GM18511 (cell line): ENCODE measurements around the gene TAGAP.
"Not testable (repeated sequence)": the region's sequence is repeated elsewhere in the genome, so short reads cannot be mapped to it uniquely, and the experiment has no call there.

Experiments used
- ATAC-seq: cut with Tn5 transposase; IDR thresholded peaks from one replicate; pipeline ENCODE4 v1.9.1; 2021; ENCODE audit warnings: mild to moderate bottlenecking, moderate library complexity; ENCODE audit not compliant: unreplicated experiment

The TAGAP gene

DNA sequence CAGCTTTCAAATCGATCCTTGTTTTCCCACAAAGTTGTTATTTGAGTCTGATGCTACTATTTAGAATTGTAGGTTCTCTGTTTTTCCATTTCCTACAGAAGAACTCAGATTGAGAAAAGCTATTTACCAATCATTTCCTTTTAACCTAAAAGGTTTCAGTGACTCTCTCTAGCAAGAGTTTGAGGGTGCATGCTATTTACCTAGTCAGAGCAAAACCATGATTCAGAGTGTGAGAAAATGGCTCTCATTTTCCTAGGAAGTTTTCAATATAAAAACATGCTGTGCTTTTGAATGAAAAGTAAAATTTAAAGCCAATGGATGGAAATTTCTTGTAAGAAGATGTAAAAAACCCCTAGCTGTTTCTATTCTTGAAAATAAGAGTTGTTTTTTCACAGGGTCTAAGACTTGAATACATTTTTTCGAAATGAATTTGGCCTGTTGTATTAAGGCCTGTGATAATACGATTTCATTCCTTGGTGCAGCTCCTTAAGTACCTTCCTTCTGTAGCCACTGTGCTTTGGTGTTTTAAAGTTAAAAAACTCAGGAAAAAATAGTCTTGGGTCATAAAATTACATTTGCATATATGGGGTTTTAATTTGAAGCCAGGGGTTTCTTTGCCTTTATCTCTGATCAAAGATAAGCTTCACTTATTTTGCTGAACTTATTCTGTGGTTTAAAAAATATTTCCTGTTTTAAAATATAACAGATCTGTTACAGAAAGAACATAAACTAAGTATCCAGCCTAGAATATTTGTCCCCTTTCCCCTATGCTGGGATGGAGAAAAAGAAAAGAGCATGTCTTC is 26.8 kb downstream of the TAGAP start:
- ATAC-seq = no peak

DNA sequence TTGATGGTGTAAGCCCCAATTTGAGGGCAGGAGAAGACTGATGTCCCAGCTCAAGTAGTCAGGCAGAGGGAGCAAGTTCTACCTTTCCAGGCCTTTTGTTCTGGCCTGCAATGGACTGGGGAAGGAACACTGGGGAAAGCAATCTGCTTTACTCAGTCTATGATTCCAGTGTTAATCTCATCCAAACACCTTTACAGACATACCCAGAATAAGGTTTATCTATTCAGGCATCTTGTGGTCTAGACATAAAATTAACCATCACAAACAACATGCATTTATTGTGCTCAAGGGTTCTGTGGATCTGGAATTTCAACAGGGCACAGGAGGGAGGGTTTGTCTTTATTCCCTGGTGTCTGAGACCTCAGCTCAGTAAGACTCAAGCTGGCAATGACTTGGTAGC is 30.4 kb downstream of the TAGAP start:
- no peak for ATAC-seq

DNA sequence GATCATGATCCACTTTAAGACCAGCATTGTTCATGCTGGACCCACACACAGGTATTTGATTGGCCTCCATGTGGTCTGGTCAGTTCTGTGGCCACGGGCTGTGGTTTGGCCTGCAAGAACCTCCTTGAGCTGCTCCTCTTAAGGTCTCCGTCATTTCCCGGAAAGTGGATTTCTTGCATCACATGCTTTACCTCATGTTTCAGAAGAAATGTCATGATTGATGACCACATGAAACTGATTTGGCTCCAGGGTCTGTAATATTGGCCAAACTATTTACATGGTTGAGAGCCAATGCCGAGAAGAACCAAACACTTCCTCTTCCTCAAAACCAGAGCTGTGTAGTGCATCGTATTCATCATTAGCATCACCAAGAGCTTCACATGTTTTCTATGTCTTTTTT is 31.6 kb downstream of the TAGAP start:
- ATAC-seq = no peak

DNA sequence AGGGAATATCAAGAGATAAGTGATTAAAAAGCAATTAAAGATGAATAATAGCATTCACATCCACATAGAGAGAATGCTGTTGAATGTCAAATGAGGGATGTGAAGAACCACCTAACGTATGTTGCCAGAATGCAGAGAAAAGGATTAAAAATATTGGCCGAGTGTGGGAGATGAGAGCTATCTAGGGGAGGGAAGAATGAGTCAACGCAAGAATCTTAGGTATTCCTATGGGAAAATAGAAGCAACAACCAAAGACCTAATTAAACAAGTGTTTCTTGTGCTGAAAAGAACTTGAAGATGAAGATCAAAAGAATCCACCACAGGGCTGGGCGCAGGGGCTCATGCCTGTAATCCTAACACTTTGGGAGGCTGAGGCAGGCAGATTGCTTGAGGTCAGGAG is 32.6 kb downstream of the TAGAP start:
- ATAC-seq = no peak

DNA sequence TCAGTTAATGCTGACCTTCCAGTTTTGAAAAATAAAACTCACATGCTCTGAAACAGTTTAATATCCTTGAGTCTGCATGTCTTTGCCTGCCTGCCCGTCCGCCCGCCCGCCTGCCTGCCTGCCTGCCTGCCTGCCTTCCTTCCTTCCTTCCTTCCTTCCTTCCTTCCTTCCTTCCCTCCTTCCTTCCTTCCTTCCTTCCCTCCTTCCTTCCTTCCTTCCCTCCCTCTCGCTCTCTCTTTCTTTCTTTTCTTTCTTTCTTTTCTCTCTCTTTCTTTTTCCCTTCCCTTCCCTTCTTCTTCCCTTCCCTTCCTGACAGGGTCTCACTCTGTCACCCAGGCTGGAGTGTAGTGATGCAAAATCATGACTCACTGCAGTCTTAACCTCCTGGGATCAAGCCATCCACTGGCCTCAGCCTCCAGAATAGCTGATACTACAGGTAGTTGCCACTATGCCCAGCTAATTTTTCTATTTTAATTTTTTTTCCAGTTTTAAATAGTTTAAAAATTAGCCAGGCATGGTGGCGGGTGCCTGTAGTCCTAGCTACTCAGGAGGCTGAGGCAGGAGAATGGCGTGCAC is 34.7 kb downstream of the TAGAP start:
- ATAC-seq = not testable (repeated sequence)

DNA sequence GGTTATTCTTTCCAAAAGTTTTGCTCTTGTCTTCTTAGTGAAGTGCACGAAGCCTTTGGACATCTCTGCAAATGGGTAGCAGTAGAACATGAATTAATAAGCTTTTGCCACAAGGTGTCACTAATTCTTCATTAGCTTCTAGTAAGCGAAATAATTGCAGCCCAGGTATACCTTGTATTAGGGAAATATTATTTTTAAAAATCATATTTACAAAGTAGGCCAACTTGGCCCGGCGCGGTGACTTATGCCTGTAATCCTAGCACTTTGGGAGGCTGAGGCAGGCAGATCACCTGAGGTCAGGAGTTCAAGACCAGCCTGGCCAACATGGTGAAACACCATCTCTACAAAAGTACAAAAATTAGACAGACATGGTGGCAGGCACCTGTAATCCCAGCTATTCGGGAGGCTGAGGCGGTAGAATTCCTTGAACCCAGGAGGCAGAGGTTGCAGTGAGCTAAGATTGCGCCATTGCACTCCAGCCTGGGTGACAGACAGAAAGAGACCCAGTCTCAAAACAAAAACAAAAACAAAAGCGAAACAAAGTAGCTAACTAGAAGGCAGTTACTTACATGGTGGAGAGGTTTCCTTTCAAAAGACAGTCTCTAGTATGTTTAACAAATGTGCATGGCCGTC is 36.0 kb downstream of the TAGAP start:
- ATAC-seq = peak; percentile 66

DNA sequence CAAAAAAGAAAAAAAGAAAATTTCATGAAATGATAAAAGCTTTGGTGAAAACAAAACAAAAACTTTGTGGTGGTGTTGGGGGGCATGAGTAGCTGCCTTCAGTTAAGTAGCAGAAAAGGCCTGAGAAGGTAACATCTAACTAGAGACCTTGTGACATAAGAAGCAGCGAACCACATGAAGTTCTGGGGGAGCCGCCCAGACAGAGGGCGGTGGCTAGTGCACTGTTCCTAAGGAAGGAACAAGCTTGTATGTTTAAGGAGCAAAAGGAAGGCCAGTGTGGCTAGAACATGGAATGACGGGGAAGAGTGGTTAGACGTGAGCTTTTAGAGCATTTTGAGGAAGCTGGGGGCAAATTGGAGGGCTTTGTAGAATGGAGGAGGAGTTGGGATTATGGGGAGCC is 37.3 kb downstream of the TAGAP start:
- no peak for ATAC-seq

DNA sequence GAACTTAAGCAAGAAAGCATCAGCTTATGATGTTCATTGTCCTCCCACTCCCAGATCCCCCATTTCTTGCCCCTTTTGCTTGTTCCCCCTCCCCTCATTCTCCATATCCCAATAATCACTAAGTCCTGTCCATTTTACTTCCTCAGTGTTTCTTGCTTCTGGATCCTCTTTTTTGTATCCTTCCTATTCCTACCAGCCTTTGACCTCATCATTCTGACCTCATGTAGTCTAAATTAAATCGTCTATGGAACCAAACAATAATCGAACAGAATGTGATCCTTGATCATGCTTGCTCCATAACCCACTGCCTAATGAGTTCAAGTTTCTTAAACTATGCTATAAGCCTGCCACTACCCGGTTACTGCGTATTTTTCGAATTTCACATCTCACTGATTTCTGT is 39.4 kb downstream of the TAGAP start:
- ATAC-seq = no peak

DNA sequence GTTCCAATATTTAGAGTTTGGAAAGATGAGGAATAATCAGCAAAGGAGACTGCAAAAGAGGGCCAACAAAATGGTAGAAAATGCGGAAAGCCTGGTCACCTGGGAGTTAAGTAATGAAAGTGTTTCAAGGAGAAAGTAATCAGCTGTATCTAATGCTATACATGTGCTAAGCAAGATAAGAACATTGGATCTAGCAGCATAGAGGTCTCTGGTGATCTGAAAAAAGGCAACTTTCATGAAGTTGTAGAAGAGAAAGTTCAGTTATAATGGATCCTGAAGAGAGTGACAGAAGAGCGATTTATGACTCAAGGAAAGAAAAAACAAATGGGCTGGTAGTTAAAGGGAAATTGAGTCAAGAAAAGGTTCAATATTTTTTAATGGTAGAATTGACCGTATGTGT is 40.2 kb downstream of the TAGAP start:
- no peak for ATAC-seq

DNA sequence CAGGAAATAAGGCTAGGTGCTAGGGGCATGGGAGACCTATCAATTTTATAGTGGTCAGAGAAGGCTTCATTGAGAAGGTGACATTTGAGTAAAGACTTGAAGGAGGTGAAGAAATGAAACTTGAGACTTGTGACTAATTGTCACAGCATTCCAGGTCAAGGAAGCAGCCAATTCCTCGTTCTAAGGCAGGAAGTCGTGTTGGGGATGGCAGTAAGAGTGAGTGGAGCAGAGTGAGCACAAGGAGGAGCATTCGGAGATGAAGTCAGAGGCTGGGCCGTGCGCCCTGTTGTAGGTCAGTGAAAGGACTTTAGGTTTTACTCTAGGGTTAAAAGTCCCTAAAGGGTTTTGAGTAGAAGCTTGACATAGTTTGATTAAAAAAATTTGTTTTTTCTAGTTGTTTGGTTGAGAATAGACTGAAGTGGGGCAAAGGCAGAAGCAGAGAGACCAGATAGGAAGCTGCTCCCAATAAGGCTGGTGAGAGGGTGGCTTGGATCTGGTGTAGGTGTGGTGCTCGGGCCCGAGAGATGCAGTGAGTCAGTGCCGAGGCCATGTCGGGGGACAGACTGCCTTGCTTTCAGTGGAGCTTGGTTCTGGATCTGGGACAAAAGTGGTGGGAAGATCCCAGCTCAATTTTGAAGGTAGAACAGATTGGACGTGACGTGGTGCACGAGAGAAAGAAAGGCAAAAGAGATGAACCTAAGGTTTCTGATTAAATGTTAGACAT is 42.2 kb downstream of the TAGAP start:
- ATAC-seq = no peak

DNA sequence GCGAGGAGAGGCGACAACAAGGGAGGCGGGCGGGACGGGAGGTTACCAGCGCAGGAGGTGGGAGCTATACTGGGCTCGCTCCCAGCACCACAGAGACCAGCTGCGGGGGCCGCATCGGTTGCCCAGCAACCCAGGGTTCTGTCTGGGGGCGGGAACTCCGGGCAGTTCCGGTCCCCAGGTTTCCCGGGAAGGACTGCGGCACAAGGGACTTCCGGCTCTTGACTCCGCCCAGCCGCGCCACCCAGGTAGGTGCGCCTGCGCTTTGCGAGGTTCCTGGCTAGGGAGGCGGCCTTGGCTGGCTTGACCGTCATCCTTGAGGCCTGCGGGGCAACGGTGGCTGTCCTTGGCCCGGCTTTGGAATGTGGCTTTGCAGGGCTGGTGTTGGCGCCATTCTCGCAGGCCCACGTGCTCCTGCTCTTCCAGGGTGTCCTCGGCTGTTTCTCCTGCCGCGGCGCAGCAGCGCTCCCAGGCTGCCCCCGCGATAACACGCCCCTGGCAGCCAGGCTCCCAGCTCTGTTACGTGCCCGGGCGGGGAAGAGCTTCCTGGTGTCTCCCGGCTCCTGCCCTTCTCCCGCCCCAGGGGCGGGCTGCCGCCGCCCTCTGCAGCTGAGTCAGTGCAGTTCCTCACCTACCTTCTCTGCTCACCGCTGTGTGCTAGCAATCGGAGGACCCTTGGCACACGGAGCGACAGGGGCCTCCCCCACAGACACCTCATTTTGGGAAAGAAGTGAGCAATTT is 45.0 kb downstream of the TAGAP start, which contains the start of gene RSPH3:
TSS of gene RSPH3 (minus strand) at position 537 of the 738 bp plus-strand sequence. CDS start 652 bp downstream, outside the sequence.
- peak; percentile 90 for ATAC-seq

DNA sequence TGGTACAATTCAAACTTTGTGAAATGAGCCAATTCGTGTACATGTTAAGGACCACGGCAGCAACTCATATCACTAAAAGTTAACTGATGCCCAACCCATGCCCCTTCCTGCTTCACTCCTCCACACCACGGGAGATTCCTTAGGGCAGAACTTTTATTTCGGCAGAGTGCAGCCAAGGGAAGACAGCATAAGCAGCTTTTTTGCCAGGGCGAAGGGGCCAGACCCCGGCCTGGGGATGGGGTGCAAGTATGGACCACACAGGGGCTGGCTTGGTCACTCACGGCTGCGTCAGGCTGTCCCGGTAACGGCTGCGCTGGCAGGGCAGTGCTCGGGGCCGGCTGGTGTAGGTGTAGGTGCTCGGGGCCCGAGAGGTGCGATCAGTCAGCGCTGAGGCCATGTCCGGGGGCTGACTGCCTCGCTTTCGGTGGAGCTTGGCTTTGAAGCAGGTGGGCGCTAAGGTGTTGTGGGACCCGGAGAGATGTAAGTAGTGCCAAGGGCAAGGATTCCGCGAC is 45.6 kb downstream of the TAGAP start:
- ATAC-seq = peak; percentile 38

DNA sequence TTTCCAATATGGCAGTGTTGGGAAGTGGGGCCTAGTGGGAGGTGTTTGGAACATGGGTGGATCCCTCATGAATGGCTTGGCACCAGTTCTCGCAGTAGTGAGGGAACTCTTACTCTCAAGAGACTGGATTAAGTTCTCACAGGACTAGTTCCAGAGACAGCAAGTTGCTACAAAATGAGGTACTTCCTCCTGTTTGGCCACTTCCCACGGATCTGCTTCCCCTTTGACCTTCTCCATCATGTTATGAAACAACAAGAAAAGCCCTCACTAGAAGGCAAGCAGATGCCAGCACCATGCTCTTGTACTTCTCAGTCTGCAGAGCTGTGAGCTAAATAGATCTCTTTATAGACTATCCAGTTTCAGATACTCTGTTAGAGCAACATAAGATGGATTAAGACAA is 47.9 kb downstream of the TAGAP start:
- ATAC-seq = no peak

DNA sequence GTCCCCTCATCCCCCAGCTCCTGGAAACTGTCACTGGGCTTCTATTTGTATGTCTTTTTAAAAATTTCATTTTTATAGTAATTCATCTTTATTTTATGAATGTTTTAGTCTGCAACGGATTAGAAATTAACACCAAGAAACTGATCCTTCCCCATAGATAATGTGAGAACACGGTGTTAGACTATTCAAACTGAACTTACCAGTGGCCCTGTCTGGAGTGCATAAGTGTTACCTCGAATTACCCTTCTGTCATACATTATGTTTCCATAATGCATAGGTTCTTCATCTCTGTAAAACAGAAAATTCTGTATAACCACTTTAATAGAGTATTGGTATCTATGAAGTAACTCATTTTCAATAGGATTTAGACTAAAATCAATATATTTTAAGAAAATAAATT is 51.2 kb downstream of the TAGAP start:
- ATAC-seq = no peak

DNA sequence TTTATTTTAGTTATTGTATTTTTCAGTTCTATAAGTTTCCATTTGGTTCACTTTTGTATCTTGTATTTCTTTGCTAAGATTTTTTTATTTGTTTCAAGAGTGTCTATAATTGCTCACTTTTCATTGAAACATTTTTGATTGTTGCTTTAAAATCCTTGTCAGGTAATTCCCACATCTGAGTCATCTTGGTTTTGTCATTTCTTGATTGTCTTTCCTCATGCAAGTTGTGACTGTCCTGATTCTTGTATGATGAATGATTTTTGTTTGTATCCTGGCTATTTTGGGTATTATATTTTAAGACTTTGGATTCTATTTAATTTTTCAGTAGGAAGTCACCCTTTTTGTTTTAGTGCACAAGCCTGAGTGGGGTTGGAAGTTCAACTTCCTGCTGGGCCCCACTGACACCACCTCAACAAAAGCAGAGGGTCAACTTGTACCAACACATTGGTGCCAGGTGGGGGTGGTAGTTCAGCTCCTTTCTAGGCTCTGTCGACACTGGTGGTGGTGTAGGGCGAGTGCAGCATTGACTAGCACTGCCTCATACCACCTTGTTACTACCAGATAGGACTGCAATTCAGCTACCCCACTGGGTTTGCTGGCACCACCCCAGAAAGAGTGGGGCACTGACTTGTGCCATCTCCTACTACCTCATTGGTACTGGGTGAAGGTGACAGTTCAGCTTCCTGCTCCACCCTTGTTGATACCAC is 53.6 kb downstream of the TAGAP start:
- ATAC-seq = no peak

DNA sequence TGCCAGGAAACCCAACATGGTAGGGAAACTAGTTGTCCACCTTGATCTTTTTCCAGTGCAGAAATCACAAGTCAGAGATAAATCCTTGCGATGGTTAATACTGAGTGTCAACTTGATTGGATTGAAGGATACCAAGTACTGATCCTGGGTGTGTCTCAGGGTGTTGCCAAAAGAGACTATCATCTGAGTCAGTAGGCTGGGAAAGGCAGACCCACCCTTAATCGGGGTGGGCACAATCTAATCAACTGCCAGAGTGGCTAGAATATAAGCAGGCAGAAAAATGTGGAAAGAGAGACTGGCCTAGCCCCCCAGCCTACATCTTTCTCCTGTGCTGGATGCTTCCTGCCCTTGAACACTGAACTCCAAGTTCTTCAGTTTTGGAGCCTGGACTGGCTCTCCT is 55.1 kb downstream of the TAGAP start:
- ATAC-seq = not testable (repeated sequence)

DNA sequence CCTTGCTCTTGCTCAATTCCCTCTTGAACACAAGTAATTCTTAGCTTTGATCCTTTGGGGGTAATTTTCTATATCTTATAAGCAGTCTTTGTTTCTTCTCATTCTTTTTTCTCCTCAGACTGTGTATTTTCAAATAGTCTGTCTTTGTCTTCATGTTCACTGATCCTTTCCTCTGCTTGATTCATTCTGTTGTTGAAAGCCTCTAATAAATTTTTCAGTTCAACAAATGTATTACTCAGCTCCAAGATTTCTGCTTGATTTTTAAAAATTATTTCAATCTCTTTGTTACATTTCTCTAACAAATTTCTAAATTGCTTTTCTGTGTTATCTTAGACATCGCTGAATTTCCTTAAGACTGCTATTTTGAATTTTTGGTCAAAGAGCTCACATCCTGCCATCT is 56.3 kb downstream of the TAGAP start:
- no peak for ATAC-seq

DNA sequence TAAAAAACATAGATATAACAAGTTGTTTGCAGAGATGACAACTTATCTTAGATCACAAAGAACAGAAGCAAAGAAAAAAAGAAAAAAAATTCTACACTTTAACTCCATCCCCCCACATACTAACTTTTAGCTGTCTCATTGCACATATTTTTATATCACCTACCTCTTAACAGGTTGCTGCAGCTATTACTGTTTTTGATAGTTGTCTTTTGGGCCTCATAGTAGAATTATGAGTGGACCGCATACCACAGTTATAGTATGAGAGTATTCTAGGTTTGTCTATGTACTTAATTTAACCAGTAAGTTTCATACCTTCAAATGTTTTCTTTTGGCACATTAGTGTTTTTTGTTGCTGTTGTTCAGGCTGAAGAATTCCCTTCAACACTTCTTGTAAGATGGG is 57.1 kb downstream of the TAGAP start:
- no peak for ATAC-seq
